Measurements from ENCODE around the gene SPOCK3. TPM values are rescaled to one million over a fixed set of nuclear protein-coding genes. Genes with fewer than 3 reads are reported as not detected.

The SPOCK3 gene
- polyA plus RNA-seq, 2 of the 4 experiments (the other 2 are of a cell fraction) = 0.15 to 0.61 TPM

GRCh38 chr4:167052631-167053091 lies 181.6 kb downstream of the SPOCK3 start:
- POLR2A ChIA-PET = no interaction called here
- CTCF ChIA-PET = no interaction called here
- H3K27ac ChIP-seq = no peak overlapping the region
- no peak overlapping the region for H3K4me2 ChIP-seq
- no peak for TF ChIP-seq CEBPB (IDR thresholded peaks at IDR 0.05)
- no peak for TF ChIP-seq SREBF2 (IDR thresholded peaks at IDR 0.05)
- TF ChIP-seq RFX5 (IDR thresholded peaks at IDR 0.05) = no peak
- TF ChIP-seq HOXA7 (CRISPR knock-in tag; IDR thresholded peaks at IDR 0.05) = no peak
- TF ChIP-seq NFE2L2 (conservative IDR thresholded peaks at IDR 0.05; ENCODE audit: low read length) = no peak
- TF ChIP-seq HES2 (IDR thresholded peaks at IDR 0.05) = no peak
- TF ChIP-seq TP53 (CRISPR knock-in tag; IDR thresholded peaks at IDR 0.05) = no peak
- TF ChIP-seq HDAC2 (IDR thresholded peaks at IDR 0.05) = no peak
- TF ChIP-seq TFCP2L1 (CRISPR knock-in tag; IDR thresholded peaks at IDR 0.05) = no peak
- no peak for TF ChIP-seq NPAS2 (CRISPR knock-in tag; IDR thresholded peaks at IDR 0.05; ENCODE audit: borderline replicate concordance)
- no peak for TF ChIP-seq FOSB (CRISPR knock-in tag; IDR thresholded peaks at IDR 0.05)
- no peak for TF ChIP-seq ESRRA (IDR thresholded peaks at IDR 0.05; ENCODE audit: borderline replicate concordance, low read length)
- no peak for TF ChIP-seq ATOH8 (CRISPR knock-in tag; IDR thresholded peaks at IDR 0.05; ENCODE audit: low read depth)
- TF ChIP-seq NR3C1 (IDR thresholded peaks at IDR 0.05) = no peak
- no peak for TF ChIP-seq EHMT2 (IDR thresholded peaks at IDR 0.05; ENCODE audit: low read depth)
- H3K4me1 ChIP-seq = no peaks in the 10 kb centered on the region
- 67% methylated on average over 1 of the region's 1 CpG for WGBS (ENCODE audit: missing lambda C conversion rate)
- no peaks in the 10 kb centered on the region for H3K9me3 ChIP-seq
- no peak for ATAC-seq
- DNase-seq (ENCODE audit: low read depth in 1 of 2, low spot score in 1 of 2) = no peak
- FAIRE-seq = no peak
- no peak overlapping the region for H3K4me3 ChIP-seq

- ChIA-PET POLR2A (no interaction called here), CTCF (no interaction called here)
- Histone ChIP-seq H3K4me3 (no peak overlapping the region), H3K9me3 (no peaks in the 10 kb centered on the region), H3K4me1 (no peaks in the 10 kb centered on the region), H3K4me2 (no peak overlapping the region), H3K27ac (no peak overlapping the region)
- ATAC-seq (no peak), DNase-seq (ENCODE audit: low read depth in 1 of 2, low spot score in 1 of 2) (no peak), FAIRE-seq (no peak)
- TF ChIP-seq BHLHE40 (IDR thresholded peaks at IDR 0.05; ENCODE audit: low read depth, low read length) = no peak
- TF ChIP-seq FOSB (CRISPR knock-in tag; IDR thresholded peaks at IDR 0.05) = no peak
- TF ChIP-seq EHMT2 (IDR thresholded peaks at IDR 0.05; ENCODE audit: low read depth) = no peak
- TF ChIP-seq ZFP36 (IDR thresholded peaks at IDR 0.05; ENCODE audit: borderline replicate concordance, partially characterized antibody) = no peak
- TF ChIP-seq MAZ (IDR thresholded peaks at IDR 0.05; ENCODE audit: borderline replicate concordance, low read depth, low read length) = no peak
- TF ChIP-seq HOXB13 (CRISPR knock-in tag; IDR thresholded peaks at IDR 0.05; ENCODE audit: low read depth) = no peak
- TF ChIP-seq CEBPB (IDR thresholded peaks at IDR 0.05) = no peak
- no peak for TF ChIP-seq HEYL (CRISPR knock-in tag; IDR thresholded peaks at IDR 0.05)
- no peak for TF ChIP-seq RCOR1 (IDR thresholded peaks at IDR 0.05; ENCODE audit: low read depth, low read length)
- TF ChIP-seq BCL3 (IDR thresholded peaks at IDR 0.05) = no peak
- TF ChIP-seq HMGXB4 (CRISPR knock-in tag; IDR thresholded peaks at IDR 0.05; ENCODE audit: borderline replicate concordance) = no peak
- TF ChIP-seq JUN (IDR thresholded peaks at IDR 0.05) = no peak
- no peak for TF ChIP-seq POLR2A (IDR thresholded peaks at IDR 0.05; ENCODE audit: low read length)
- 62% methylated on average over 3 of the region's 3 CpGs for WGBS (ENCODE audit: missing lambda C conversion rate)
Measured at GRCh38 chr4:167049257-167049656, 185.0 kb downstream of the SPOCK3 start.
